ENCODE measurements around the gene MAPKAPK5.
A peak's percentile ranks its signal among the peaks of the same experiment; 100 is the strongest.
"Not testable (repeated sequence)": the region's sequence is repeated elsewhere in the genome, so short reads cannot be mapped to it uniquely, and the experiment has no call there.

Gene MAPKAPK5

GRCh38 chr12:111826992-111827391 lies 15.0 kb upstream of the MAPKAPK5 start:
- no peak for DNase-seq
- intact Hi-C loops (cut with DNase I): no loop called here

DNA sequence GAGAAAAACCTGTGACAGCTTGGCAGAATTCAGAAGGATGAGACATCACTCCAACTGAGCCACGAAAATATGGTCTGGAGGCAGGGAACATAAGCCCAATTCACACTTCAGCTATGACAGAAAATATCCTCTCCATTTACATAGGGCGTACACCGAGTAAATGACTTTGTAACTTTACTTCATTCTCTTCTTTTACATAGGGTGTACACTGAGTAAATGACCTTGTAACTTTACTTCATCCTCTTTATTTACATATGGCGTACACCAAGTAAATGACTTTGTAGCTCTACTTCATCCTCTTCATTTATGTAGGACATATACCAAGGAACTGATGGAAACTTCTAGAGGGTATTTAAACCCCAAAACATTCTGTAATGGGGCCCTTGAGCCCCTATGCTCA lies 14.1 kb upstream of the MAPKAPK5 start:
- no peak for DNase-seq
- intact Hi-C loops (cut with DNase I): no loop called here

- intact Hi-C loops (cut with DNase I): no loop called here
- no peak for DNase-seq
Measured at GRCh38 chr12:111828338-111828979, 13.6 kb upstream of the MAPKAPK5 start.

- DNase-seq; intact Hi-C loops (cut with DNase I): not testable (repeated sequence)
Measured at GRCh38 chr12:111829635-111830034, 12.4 kb upstream of the MAPKAPK5 start.

DNA sequence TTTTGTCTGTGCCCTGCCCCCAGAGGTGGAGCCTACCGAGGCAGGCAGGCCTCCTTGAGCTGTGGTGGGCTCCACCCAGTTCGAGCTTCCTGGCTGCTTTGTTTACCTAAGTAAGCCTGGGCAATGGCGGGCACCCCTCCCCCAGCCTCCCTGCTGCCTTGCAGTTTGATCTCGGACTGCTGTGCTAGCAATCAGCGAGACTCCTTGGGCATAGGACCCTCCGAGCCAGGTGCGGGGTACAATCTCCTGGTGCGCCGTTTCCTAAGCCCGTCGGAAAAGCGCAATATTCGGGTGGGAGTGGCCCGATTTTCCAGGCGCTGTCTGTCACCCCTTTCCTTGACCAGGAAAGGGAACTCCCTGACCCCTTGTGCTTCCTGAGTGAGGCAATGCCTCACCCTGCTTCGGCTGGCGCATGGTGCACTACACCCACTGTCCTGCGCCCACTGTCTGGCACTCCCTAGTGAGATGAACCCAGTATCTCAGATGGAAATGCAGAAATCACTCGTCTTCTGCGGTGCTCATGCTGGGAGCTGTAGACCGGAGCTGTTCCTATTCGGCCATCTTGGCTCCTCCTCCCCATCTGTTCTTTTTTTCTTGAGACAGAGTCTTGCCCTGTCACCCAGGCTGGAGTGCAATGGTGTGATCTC lies 7.2 kb upstream of the MAPKAPK5 start:
- intact Hi-C loops (cut with DNase I); DNase-seq: not testable (repeated sequence)

DNA sequence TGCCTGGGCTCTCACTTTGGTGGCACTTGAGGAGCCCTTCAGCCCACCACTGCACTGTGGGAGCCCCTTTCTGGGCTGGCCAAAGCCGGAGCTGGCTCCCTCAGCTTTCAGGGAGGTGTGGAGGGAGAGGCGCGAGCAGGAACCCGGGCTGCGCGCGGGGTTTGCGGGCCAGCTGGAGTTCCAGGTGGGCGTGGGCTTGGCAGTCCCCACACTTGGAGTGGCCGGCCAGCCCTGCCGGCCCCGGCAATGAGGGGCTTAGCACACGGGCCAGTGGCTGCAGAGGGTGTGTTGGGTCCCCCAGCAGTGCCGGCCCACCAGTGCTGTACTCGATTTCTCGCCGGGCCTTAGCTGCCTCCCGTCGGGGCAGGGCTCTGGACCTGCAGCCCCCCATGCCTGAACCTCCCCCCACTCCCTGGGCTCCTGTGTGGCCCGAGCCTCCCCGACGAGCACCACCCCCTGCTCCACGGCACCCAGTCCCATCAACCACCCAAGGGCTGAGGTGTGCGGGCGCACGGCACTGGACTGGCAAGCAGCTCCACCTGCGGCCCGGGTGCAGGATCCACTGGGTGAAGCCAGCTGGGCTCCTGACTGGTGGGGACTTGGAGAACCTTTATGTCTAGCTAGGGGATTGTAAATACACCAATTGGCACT lies 6.4 kb upstream of the MAPKAPK5 start:
- DNase-seq; intact Hi-C loops (cut with DNase I): not testable (repeated sequence)

GRCh38 chr12:111838353-111838752 lies 3.7 kb upstream of the MAPKAPK5 start:
- no peak for DNase-seq
- intact Hi-C loops (cut with DNase I): no loop called here

DNA sequence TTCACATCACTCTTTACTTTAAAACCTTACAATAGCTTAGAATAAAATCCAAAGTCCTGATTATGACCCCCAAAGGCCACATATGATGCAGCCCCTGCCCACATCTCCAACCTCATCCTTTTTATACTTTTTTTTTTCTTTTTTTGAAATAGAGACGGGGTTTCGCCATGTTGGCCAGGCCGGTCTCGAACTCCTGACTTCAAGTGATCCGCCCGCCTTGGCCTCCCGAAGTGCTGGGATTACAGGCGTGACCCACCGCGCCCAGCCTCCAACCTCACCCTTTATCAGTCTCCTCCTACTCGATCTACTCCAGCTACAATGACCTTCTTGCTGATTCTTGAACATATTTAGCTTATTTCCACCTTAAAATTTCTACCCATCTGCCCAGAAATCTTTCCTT lies 1.2 kb upstream of the MAPKAPK5 start:
- intact Hi-C loops (cut with DNase I): no loop called here
- no peak for DNase-seq

- no peak for DNase-seq
Measured at GRCh38 chr12:111841236-111841749, 735 bp upstream of the MAPKAPK5 start.

GRCh38 chr12:111842556-111843396 lies 748 bp downstream of the MAPKAPK5 start:
- intact Hi-C loops (cut with DNase I): no loop called here
- DNase-seq: peak in 1 of 10 donors; percentile 5

More at GRCh38 chr12:111841236-111841749, 735 bp upstream of the MAPKAPK5 start:
- intact Hi-C loops (cut with DNase I): no loop called here

- DNase-seq: no peak
- intact Hi-C loops (cut with DNase I): no loop called here
Measured at GRCh38 chr12:111846016-111846415, 4.0 kb downstream of the MAPKAPK5 start.

DNA sequence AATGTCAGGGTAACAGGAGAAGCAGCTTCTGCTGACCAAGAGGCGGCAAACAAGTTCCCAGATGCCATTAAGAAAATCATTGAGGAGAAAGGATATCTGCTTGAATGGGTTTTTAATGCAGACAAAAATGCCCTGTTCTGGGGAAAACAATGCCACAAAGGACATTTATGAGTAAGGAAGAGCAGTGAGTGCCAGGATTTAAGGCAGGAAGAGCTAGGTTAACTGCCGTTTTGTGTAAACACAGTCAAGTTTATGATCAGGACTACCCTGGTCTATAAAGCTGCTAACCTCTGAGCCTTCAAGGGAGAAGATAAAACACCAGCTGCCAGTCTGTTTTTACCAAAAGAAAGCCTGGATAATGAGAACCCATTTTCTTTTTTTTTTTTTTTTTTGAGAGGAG lies 8.5 kb downstream of the MAPKAPK5 start:
- intact Hi-C loops (cut with DNase I): no loop called here
- DNase-seq: no peak

DNA sequence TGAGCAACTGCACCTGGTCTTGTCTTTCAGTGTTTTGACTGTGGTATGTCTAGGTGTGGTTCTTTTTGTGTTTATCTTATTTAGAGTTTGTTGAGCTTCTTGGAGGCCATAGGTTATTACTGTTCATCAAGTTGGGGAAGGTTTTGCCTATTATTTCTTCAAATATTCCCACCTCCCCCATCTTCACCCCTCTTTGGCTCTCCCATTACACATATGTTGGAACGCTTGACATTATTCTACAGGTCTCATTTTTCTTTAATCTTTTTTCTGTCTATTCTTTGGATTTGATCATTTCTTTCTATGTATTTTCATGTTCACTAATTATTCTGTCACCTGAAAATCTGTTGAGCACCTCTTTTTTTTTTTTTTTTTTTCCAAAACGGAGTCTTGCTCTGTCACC lies 16.2 kb downstream of the MAPKAPK5 start:
- intact Hi-C loops (cut with DNase I): no loop called here
- DNase-seq: no peak

DNA sequence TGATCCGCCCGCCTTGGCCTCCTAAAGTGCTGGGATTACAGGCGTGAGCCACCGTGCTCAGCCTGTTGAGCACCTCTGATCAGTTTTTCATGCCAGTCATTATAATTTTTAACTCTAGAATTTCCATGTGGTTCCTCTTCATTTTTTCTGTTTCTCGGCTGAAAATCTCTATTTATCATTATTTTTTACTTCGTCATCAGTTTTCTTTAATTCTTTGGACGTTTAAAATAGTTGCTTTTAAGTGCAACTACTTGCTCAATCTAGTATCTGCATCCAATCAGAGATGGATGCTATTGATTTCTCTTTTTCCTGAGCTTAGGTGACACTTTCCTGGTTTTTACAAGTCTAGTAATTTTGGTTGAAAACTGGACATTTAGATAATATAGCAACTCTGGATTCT lies 16.8 kb downstream of the MAPKAPK5 start:
- no peak for DNase-seq
- intact Hi-C loops (cut with DNase I): no loop called here

DNA sequence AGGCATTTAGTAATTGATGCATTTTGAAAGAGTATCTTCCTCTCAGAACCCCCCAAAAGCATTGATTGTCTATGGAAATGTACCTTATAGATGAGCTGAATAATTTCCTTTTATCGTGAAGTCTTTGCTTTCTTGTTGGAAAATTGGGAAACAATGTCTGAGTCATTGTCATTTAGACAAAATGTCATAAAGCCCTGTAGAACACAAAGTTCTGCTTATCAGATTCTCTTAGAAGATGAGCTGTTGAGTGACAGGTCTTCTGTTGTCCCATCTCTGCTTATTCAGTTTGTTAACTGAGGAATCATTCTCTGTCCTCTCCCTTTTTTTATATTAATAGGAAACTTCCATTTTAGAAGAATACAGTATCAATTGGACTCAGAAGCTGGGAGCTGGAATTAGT lies 22.9 kb downstream of the MAPKAPK5 start:
- no peak for DNase-seq
- intact Hi-C loops (cut with DNase I): no loop called here

DNA sequence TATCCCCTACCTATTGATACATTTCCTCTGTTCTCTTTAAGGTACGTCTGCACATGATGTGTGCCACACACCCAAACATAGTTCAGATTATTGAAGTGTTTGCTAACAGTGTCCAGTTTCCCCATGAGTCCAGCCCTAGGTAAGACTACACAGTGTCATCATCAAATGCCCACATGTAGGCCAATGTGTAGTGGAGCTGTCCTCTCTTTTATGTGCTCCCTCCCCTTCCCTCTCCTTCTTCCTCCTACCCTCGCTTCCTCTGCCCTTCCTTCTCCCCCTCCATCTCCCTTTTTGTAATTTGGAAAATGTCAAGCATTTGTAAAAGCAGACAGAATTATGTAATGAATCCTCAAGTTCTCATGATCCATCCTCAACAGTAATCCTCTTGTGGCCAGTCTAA lies 25.5 kb downstream of the MAPKAPK5 start:
- intact Hi-C loops (cut with DNase I): no loop called here
- DNase-seq: no peak

- intact Hi-C loops (cut with DNase I): no loop called here
- DNase-seq: no peak
Measured at GRCh38 chr12:111868676-111869588, 26.9 kb downstream of the MAPKAPK5 start.

DNA sequence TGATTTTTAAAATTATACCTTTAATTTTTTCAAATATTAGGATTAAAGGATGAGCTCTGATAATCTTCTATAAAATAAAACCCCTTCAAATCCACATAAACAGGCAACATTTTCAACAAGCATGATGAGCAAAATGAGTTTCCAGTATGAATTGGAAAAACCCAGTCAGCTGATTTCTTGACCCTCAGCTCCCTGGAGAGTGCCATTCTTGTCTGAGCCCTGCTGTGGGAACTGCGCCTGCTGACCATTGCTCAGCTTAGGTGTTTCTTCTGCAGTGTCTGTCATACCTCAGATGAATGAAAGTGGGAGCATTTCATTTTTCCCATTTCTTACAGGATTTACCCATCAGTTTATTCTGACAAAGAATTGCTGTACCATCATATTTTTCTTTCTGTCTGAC lies 27.6 kb downstream of the MAPKAPK5 start:
- intact Hi-C loops (cut with DNase I): no loop called here
- DNase-seq: no peak

- no peak for DNase-seq
- intact Hi-C loops (cut with DNase I): no loop called here
Measured at GRCh38 chr12:111870216-111870615, 28.2 kb downstream of the MAPKAPK5 start.

- intact Hi-C loops (cut with DNase I): no loop called here
- DNase-seq: no peak
Measured at GRCh38 chr12:111870706-111871105, 28.7 kb downstream of the MAPKAPK5 start.

All from posterior cingulate gyrus (tissue), 11 donors.